ENCODE data around the gene CLEC5A. TPM values are rescaled to one million over a fixed set of nuclear protein-coding genes. Genes with fewer than 3 reads are reported as not detected.

CLEC5A gene
- total RNA-seq, 1 donor from 2014 or later: not detected

DNA sequence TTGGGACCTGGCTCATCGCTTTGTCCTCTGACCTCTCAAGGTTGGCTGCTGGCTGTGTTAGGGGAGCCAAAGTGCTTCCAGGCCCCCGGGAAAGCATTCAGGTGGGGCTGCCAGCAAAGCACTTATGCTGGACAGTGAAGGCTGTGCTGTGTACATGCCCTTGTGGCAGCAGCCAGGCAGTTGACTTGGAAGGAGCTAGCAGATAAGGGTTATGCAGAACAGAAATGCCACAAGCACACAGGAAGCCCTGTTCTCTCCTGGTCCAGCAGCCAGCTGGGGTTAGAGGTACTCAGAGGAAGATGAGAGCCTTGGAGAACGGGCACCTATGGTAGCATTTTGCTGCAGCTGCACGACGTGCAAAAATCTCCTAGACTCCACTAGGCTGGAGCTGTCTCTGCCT lies 65.8 kb downstream of the CLEC5A start:
- peaks cover 3% of the 10 kb centered on the region for H3K27me3 Mint-ChIP-seq (ENCODE audit: low read depth, unreplicated experiment)
- H4K20me1 ChIP-seq (ENCODE audit: insufficient read depth, low read length): no peaks in the 10 kb centered on the region
- DNase-seq (ENCODE audit: low read depth) (no peak), FAIRE-seq (no peak)
- no peak overlapping the region for H2AFZ ChIP-seq (ENCODE audit: low read depth, low read length)
- no peaks in the 10 kb centered on the region for H3K9me3 Mint-ChIP-seq (ENCODE audit: unreplicated experiment)
- no peak overlapping the region for H3K4me3 ChIP-seq (ENCODE audit: insufficient read depth, low read depth, low read length)
- no peak overlapping the region for H3K4me2 ChIP-seq (ENCODE audit: low read length)
- H3K36me3 Mint-ChIP-seq (ENCODE audit: low read depth, unreplicated experiment): no peaks in the 10 kb centered on the region
- H3K79me2 ChIP-seq (ENCODE audit: insufficient read depth, low read length): no peaks in the 10 kb centered on the region
- H3K27ac ChIP-seq (ENCODE audit: low read depth, low read length): no peak overlapping the region
- TF ChIP-seq, protein P1, sequence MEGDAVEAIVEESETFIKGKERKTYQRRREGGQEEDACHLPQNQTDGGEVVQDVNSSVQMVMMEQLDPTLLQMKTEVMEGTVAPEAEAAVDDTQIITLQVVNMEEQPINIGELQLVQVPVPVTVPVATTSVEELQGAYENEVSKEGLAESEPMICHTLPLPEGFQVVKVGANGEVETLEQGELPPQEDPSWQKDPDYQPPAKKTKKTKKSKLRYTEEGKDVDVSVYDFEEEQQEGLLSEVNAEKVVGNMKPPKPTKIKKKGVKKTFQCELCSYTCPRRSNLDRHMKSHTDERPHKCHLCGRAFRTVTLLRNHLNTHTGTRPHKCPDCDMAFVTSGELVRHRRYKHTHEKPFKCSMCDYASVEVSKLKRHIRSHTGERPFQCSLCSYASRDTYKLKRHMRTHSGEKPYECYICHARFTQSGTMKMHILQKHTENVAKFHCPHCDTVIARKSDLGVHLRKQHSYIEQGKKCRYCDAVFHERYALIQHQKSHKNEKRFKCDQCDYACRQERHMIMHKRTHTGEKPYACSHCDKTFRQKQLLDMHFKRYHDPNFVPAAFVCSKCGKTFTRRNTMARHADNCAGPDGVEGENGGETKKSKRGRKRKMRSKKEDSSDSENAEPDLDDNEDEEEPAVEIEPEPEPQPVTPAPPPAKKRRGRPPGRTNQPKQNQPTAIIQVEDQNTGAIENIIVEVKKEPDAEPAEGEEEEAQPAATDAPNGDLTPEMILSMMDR (IDR thresholded peaks at IDR 0.05; ENCODE audit: insufficient read depth, low read depth, low read length): no peak
- no peak for TF ChIP-seq EZH2 (IDR thresholded peaks at IDR 0.05; ENCODE audit: insufficient read depth, low read length)
- H3K4me1 ChIP-seq (ENCODE audit: insufficient read depth, low read length): no peaks in the 10 kb centered on the region
- H3K27me3 ChIP-seq (ENCODE audit: insufficient read depth, low read length): no peaks in the 10 kb centered on the region
- no peak overlapping the region for H3K4me3 Mint-ChIP-seq (ENCODE audit: unreplicated experiment)
- H3K36me3 ChIP-seq (ENCODE audit: insufficient read depth, low read length): no peaks in the 10 kb centered on the region
- H3K27ac Mint-ChIP-seq (ENCODE audit: unreplicated experiment): no peak overlapping the region
- no peaks in the 10 kb centered on the region for H3K4me1 Mint-ChIP-seq (ENCODE audit: low read depth, unreplicated experiment)
- H3K9ac ChIP-seq (ENCODE audit: low read length): no peak overlapping the region
- peaks cover 2% of the 10 kb centered on the region for H3K9me3 ChIP-seq (ENCODE audit: insufficient read depth, low read depth, low read length)

GRCh38 chr7:141877365-141877764 lies 69.4 kb downstream of the CLEC5A start:
- Histone ChIP-seq H3K4me3 (ENCODE audit: insufficient read depth, low read depth, low read length) (no peak overlapping the region), H3K79me2 (ENCODE audit: insufficient read depth, low read length) (no peaks in the 10 kb centered on the region), H3K9ac (ENCODE audit: low read length) (no peak overlapping the region), H3K27me3 (ENCODE audit: insufficient read depth, low read length) (no peaks in the 10 kb centered on the region), H3K27ac (ENCODE audit: low read depth, low read length) (no peak overlapping the region), H3K9me3 (ENCODE audit: insufficient read depth, low read depth, low read length) (peaks cover 2% of the 10 kb centered on the region), H3K4me2 (ENCODE audit: low read length) (no peak overlapping the region), H2AFZ (ENCODE audit: low read depth, low read length) (no peak overlapping the region), H4K20me1 (ENCODE audit: insufficient read depth, low read length) (no peaks in the 10 kb centered on the region), H3K36me3 (ENCODE audit: insufficient read depth, low read length) (no peaks in the 10 kb centered on the region), H3K4me1 (ENCODE audit: insufficient read depth, low read length) (no peaks in the 10 kb centered on the region)
- no peak overlapping the region for H3K4me3 Mint-ChIP-seq (ENCODE audit: unreplicated experiment)
- H3K9me3 Mint-ChIP-seq (ENCODE audit: unreplicated experiment): no peaks in the 10 kb centered on the region
- DNase-seq (ENCODE audit: low read depth): no peak
- no peak for FAIRE-seq
- no peaks in the 10 kb centered on the region for H3K4me1 Mint-ChIP-seq (ENCODE audit: low read depth, unreplicated experiment)
- no peaks in the 10 kb centered on the region for H3K36me3 Mint-ChIP-seq (ENCODE audit: low read depth, unreplicated experiment)
- H3K27ac Mint-ChIP-seq (ENCODE audit: unreplicated experiment): no peak overlapping the region
- peaks cover 3% of the 10 kb centered on the region for H3K27me3 Mint-ChIP-seq (ENCODE audit: low read depth, unreplicated experiment)
- TF ChIP-seq EZH2 (IDR thresholded peaks at IDR 0.05; ENCODE audit: insufficient read depth, low read length): no peak
- TF ChIP-seq, protein P1 (IDR thresholded peaks at IDR 0.05; ENCODE audit: insufficient read depth, low read depth, low read length): no peak

Other genes starting within 250 kb of the CLEC5A start
- 9.8 and 10.5 TPM in 2 replicates for gene DENND11, start 244.8 kb downstream of the CLEC5A start, total RNA-seq
- not detected in 2 replicates for gene WEE2, start 238.6 kb downstream of the CLEC5A start, total RNA-seq
- 138 and 146 TPM in 2 replicates for gene SSBP1, start 208.6 kb downstream of the CLEC5A start, total RNA-seq
- 1.00 and 1.2 TPM in 2 replicates for gene TAS2R3, start 182.9 kb downstream of the CLEC5A start, total RNA-seq
- gene TAS2R4, start 170.3 kb downstream of the CLEC5A start, total RNA-seq: 1.1 and 1.2 TPM in 2 replicates
- 1.3 and 1.5 TPM in 2 replicates for gene TAS2R5, start 156.8 kb downstream of the CLEC5A start, total RNA-seq
- gene PRSS37, start 105.5 kb downstream of the CLEC5A start, total RNA-seq: not detected in 2 replicates
- gene OR9A4, start 30.6 kb downstream of the CLEC5A start, total RNA-seq: not detected in 2 replicates
- gene TAS2R38, start 26.8 kb upstream of the CLEC5A start, total RNA-seq: not detected in 2 replicates
- 3.2 and 4.5 TPM in 2 replicates for gene MGAM, start 48.9 kb upstream of the CLEC5A start, total RNA-seq
- gene MGAM2, start 164.7 kb upstream of the CLEC5A start, total RNA-seq: 0.05 TPM in 2 replicates

Data from astrocyte (in vitro differentiated cells and primary cell).